Spleen (tissue), 7 donors: Measurements from ENCODE around the gene CFAP97.

Source experiments
- CTCF ChIP-seq, 11 experiments: fragments of 200-600 bp in 7 of 11; fragments of 450-650 bp in 4 of 11; sonication (generic) in 4 of 11; IDR thresholded peaks in 8 of 11; conservative IDR thresholded peaks in 3 of 11; 1 replicate in 7 of 11; 2 replicates in 4 of 11; pipeline versions ENCODE4 v1.4.0 to v1.8.0; 2016 to 2021; ENCODE audit warnings: antibody characterized with exemption in 11 of 11, inconsistent platforms in 4 of 11, mild to moderate bottlenecking in 1 of 11
- POLR2A ChIP-seq, 3 donors: fragments of 450-650 bp; IDR thresholded peaks; one replicate each; pipeline ENCODE4 v1.5.1; 2017; ENCODE audit warnings: antibody characterized with exemption in 3 of 3, mild to moderate bottlenecking in 1 of 3
- POLR2AphosphoS5 ChIP-seq, 3 donors: sonication (generic); formaldehyde crosslinking; IDR thresholded peaks; one replicate each; pipeline ENCODE4 v1.5.1; 2017; ENCODE audit warnings: antibody characterized with exemption in 3 of 3
- donor health status: DM: no; HTN: no; CAD: no; lungs with moderate emphysema.
- donor health status: DM: no; HTN: no; CAD: no.
- donor health status: DM: no; HTN: no; CAD: no.

DNA sequence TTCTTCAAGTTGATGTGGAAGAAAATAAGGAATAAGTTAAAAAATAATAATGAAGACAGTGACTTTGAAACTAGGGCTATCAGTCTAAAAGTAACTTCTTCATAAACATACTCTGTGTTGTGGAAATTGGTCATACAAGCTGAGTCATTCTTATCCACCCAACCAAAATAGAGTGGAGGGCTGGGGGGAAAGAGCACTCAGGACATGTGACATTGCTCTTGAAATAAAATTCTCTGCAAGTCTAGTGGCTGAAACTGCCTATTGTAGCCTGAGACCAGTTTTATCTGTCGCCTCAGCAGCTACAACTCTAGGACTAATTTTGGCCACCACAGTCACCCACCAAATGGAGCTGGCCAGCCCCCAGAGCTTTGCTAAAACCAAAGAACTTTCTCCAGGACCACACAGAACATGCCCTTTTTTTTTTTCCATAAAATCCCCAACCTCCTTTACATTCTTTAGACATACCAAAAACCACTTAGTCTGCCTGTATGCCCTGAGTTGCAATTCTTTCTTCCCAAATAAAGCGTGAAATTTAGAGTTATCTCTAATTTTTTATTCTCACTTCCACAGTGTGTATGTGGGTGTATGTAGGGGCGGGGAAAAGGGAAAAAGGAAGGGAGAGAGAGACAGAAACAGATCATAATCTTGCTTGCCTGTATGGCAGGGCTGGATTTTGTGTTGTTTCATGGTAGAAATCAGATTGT lies 83.7 kb downstream of the CFAP97 start:
- TF ChIP-seq CTCF (IDR thresholded peaks at IDR 0.05 in 8 of 11, conservative IDR thresholded peaks at IDR 0.05 in 3 of 11) = no peak
- TF ChIP-seq POLR2A (IDR thresholded peaks at IDR 0.05) = no peak
- no peak for TF ChIP-seq POLR2AphosphoS5 (IDR thresholded peaks at IDR 0.05)
